ENCODE data around the gene CSAD. TPM values are rescaled to one million over a fixed set of nuclear protein-coding genes. Genes with fewer than 3 reads are reported as not detected.

CSAD gene
- total and polyA plus RNA-seq, 2 donors (not counting 1 experiment from before 2014, with no cell fraction given), result 57.0 to 64.6 TPM

Small RNA genes lying within 50 kb of the gene (small RNA-seq; reads per million reads assigned to genes)
- gene HIGD1AP1 (ENCODE audit: insufficient read length, low read depth, low replicate concordance), result not detected
- gene RNU6-333P (ENCODE audit: insufficient read length, low read depth, low replicate concordance), result not detected

Other genes with a start within 250 kb of the CSAD start
- 4.3 and 4.7 TPM in 2 replicates for gene KRT18, start 231.8 kb downstream of the CSAD start, total RNA-seq
- gene KRT18, start 231.8 kb downstream of the CSAD start, polyA plus RNA-seq, result 3.3 TPM in 2 replicates
- 631 and 674 TPM in 2 replicates for gene EIF4B, start 174.5 kb downstream of the CSAD start, total RNA-seq
- gene EIF4B, start 174.5 kb downstream of the CSAD start, polyA plus RNA-seq, result 252 and 286 TPM in 2 replicates
- 0.24 and 1.3 TPM in 2 replicates for gene TNS2, start 130.9 kb downstream of the CSAD start, total RNA-seq
- 0.32 and 0.60 TPM in 2 replicates for gene TNS2, start 130.9 kb downstream of the CSAD start, polyA plus RNA-seq
- 39.8 and 43.3 TPM in 2 replicates for gene SPRYD3, start 101.5 kb downstream of the CSAD start, total RNA-seq
- 15.9 and 16.3 TPM in 2 replicates for gene SPRYD3, start 101.5 kb downstream of the CSAD start, polyA plus RNA-seq
- not detected in 2 replicates for gene IGFBP6, start 83.3 kb downstream of the CSAD start, total RNA-seq
- 0.30 TPM in 1 of 2 replicates, not detected in the other for gene IGFBP6, start 83.3 kb downstream of the CSAD start, polyA plus RNA-seq
- not detected in 2 replicates for gene SOAT2, start 77.4 kb downstream of the CSAD start, total RNA-seq
- gene SOAT2, start 77.4 kb downstream of the CSAD start, polyA plus RNA-seq, result 0.31 TPM in 1 of 2 replicates, not detected in the other
- 117 and 131 TPM in 2 replicates for gene ZNF740, start 203 bp downstream of the CSAD start, total RNA-seq
- 27.4 and 35.9 TPM in 2 replicates for gene ZNF740, start 203 bp downstream of the CSAD start, polyA plus RNA-seq
- gene ITGB7, start 26.3 kb upstream of the CSAD start, total RNA-seq, result 190 and 199 TPM in 2 replicates
- gene ITGB7, start 26.3 kb upstream of the CSAD start, polyA plus RNA-seq, result 216 and 265 TPM in 2 replicates
- gene RARG, start 51.3 kb upstream of the CSAD start, total RNA-seq, result 15.0 and 16.7 TPM in 2 replicates
- gene RARG, start 51.3 kb upstream of the CSAD start, polyA plus RNA-seq, result 6.7 and 8.8 TPM in 2 replicates
- 1.7 and 2.4 TPM in 2 replicates for gene ESPL1, start 87.4 kb upstream of the CSAD start, total RNA-seq
- gene ESPL1, start 87.4 kb upstream of the CSAD start, polyA plus RNA-seq, result 0.88 and 1.1 TPM in 2 replicates
- 627 and 654 TPM in 2 replicates for gene PFDN5, start 114.6 kb upstream of the CSAD start, total RNA-seq
- gene PFDN5, start 114.6 kb upstream of the CSAD start, polyA plus RNA-seq, result 1,319 and 1,584 TPM in 2 replicates
- gene MYG1, start 118.8 kb upstream of the CSAD start, total RNA-seq, result 48.4 and 59.3 TPM in 2 replicates
- 34.7 and 46.4 TPM in 2 replicates for gene MYG1, start 118.8 kb upstream of the CSAD start, polyA plus RNA-seq
- gene AAAS, start 140.7 kb upstream of the CSAD start, total RNA-seq, result 65.1 and 68.4 TPM in 2 replicates
- 88.1 and 97.1 TPM in 2 replicates for gene AAAS, start 140.7 kb upstream of the CSAD start, polyA plus RNA-seq
- not detected in 2 replicates for gene SP7, start 155.4 kb upstream of the CSAD start, total RNA-seq
- gene SP7, start 155.4 kb upstream of the CSAD start, polyA plus RNA-seq, result 0.30 and 0.34 TPM in 2 replicates
- 129 and 131 TPM in 2 replicates for gene SP1, start 199.3 kb upstream of the CSAD start, total RNA-seq
- gene SP1, start 199.3 kb upstream of the CSAD start, polyA plus RNA-seq, result 26.0 and 30.1 TPM in 2 replicates
- not detected in 2 replicates for gene AMHR2, start 242.9 kb upstream of the CSAD start, total RNA-seq
- not detected in 2 replicates for gene AMHR2, start 242.9 kb upstream of the CSAD start, polyA plus RNA-seq